PFSK-1 (cell line): Measurements from ENCODE around the gene XPNPEP2.

Experiments used
- FOXP2 ChIP-seq: optimal IDR thresholded peaks from 2 replicates; pipeline ENCODE3; 2011; ENCODE audit warnings: borderline replicate concordance, control low read depth, inconsistent platforms; ENCODE audit not compliant: insufficient read depth; ENCODE audit errors: extremely low read length, extremely low read depth
- POLR2AphosphoS5 ChIP-seq: IDR thresholded peaks from 2 replicates; pipeline ENCODE4 v1.6.1; 2012; ENCODE audit warnings: low read depth, mild to moderate bottlenecking, control low read depth, low read length, moderate library complexity
- SIN3A ChIP-seq: IDR thresholded peaks from 2 replicates; pipeline ENCODE4 v1.6.1; 2012; ENCODE audit warnings: mild to moderate bottlenecking, low read length, moderate library complexity, borderline replicate concordance; ENCODE audit not compliant: insufficient read depth
- TAF1 ChIP-seq: IDR thresholded peaks from 2 replicates; pipeline ENCODE4 v1.6.1; 2012; ENCODE audit warnings: low read length, control low read depth, borderline replicate concordance; ENCODE audit not compliant: insufficient read depth
- TF ChIP-seq, protein P1 (sequence below), 2 experiments: IDR thresholded peaks; 2 replicates each; pipeline versions ENCODE4 v1.6.1 to v1.8.0; 2011 to 2012; ENCODE audit warnings: low read depth in 2 of 2, low read length in 2 of 2, control low read depth in 1 of 2, inconsistent platforms in 1 of 2, mild to moderate bottlenecking in 1 of 2, moderate library complexity in 1 of 2; ENCODE audit not compliant: insufficient read depth in 1 of 2

DNA sequence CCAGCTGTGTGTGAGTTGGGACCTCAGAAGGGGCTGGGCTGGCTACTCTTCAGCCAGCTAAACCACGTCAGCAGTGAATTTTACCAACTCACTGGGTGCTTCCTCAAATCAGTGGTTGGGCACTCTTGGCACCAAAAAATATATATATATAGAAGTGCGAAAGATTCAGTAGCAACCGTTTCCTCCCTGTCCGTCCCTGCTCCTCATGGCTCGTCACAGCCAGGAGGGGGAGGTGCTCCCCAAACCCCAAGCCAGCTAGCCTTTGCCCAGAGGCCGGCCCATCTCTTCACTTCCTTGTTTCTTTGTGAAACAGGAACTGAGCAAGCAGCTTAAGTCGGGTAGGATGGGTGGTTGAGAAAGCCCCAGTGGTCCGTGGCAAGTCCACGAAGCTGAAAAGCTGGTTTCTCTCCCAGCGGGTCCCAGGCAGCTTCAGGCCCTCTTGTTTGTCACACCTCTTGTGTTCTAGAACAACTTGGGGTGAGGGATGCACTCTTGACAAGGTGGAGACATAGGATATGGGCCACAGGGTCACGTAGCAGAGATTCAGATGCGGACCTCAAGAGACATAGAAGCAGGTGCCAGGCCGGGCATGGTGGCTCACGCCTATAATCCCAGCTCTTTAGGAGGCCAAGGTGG lies 34.1 kb downstream of the XPNPEP2 start:
- TF ChIP-seq, protein P1, sequence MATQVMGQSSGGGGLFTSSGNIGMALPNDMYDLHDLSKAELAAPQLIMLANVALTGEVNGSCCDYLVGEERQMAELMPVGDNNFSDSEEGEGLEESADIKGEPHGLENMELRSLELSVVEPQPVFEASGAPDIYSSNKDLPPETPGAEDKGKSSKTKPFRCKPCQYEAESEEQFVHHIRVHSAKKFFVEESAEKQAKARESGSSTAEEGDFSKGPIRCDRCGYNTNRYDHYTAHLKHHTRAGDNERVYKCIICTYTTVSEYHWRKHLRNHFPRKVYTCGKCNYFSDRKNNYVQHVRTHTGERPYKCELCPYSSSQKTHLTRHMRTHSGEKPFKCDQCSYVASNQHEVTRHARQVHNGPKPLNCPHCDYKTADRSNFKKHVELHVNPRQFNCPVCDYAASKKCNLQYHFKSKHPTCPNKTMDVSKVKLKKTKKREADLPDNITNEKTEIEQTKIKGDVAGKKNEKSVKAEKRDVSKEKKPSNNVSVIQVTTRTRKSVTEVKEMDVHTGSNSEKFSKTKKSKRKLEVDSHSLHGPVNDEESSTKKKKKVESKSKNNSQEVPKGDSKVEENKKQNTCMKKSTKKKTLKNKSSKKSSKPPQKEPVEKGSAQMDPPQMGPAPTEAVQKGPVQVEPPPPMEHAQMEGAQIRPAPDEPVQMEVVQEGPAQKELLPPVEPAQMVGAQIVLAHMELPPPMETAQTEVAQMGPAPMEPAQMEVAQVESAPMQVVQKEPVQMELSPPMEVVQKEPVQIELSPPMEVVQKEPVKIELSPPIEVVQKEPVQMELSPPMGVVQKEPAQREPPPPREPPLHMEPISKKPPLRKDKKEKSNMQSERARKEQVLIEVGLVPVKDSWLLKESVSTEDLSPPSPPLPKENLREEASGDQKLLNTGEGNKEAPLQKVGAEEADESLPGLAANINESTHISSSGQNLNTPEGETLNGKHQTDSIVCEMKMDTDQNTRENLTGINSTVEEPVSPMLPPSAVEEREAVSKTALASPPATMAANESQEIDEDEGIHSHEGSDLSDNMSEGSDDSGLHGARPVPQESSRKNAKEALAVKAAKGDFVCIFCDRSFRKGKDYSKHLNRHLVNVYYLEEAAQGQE (IDR thresholded peaks at IDR 0.05; ENCODE audit: insufficient read depth in 1 of 2, low read depth in 2 of 2, low read length in 2 of 2): no peak
- TF ChIP-seq POLR2AphosphoS5 (no peak), SIN3A (no peak), TAF1 (no peak), FOXP2 (no peak)
